Activated CD8-positive, alpha-beta T cell treated with anti-CD3 and anti-CD28 coated beads for 36 hours (primary cell): ENCODE results near the gene MMP13. TPM values are rescaled to one million over a fixed set of nuclear protein-coding genes. Genes with fewer than 3 reads are reported as not detected.

Experiments
- ATAC-seq: fragments of 200-7000 bp; cut with Tn5 transposase; one replicate; pipeline ENCODE4 v1.10.0; 2021; ENCODE audit warnings: mild to moderate bottlenecking, moderate library complexity
- CTCF ChIA-PET: fragments of 350-600 bp; sonication (Branson Sonifier 250); formaldehyde crosslinking; loops from one replicate; lab custom pipeline; 2021; ENCODE audit warnings: antibody characterized with exemption; lab: Charles Lee
- POLR2A ChIA-PET: fragments of 350-600 bp; sonication (Branson Sonifier 250); formaldehyde crosslinking; loops from one replicate; lab custom pipeline; 2021; ENCODE audit warnings: antibody characterized with exemption; lab: Charles Lee
- DNase-seq: peaks from one replicate; pipeline ENCODE4 v3.0.0-alpha.2; 2020
- H3K27ac Mint-ChIP-seq: one replicate; pipeline ENCODE4 v1.8.0; 2021; ENCODE audit warnings: mild to moderate bottlenecking, mixed read lengths
- H3K27me3 Mint-ChIP-seq: one replicate; pipeline ENCODE4 v1.8.0; 2021; ENCODE audit warnings: mixed read lengths
- H3K36me3 Mint-ChIP-seq: one replicate; pipeline ENCODE4 v1.8.0; 2021; ENCODE audit warnings: low read depth, mixed read lengths
- H3K4me1 Mint-ChIP-seq: one replicate; pipeline ENCODE4 v1.8.0; 2021; ENCODE audit warnings: low read depth, mixed read lengths
- H3K4me3 Mint-ChIP-seq: one replicate; pipeline ENCODE4 v1.8.0; 2021; ENCODE audit warnings: mild to moderate bottlenecking, moderate library complexity, mixed read lengths
- H3K9me3 Mint-ChIP-seq: one replicate; pipeline ENCODE4 v1.8.0; 2021; ENCODE audit warnings: mixed read lengths
- intact Hi-C: fragments of 100-400 bp; cut with micrococcal nuclease; formaldehyde crosslinking; loops from one replicate; pipeline ENCODE4 v1.10.0; 2022
- total RNA-seq, 2 experiments: library from RNA; stranded (reverse); gene quantifications; one replicate each; pipeline ENCODE4 v1.2.3, GENCODE V29; 2021
- TF ChIP-seq, protein P1 (sequence below): fragments of 200-600 bp; IDR thresholded peaks from one replicate; pipeline ENCODE4 v1.8.0; 2022; ENCODE audit warnings: antibody characterized with exemption, mild to moderate bottlenecking

Gene MMP13
- total RNA-seq, 2 experiments from 2014 or later = not detected

DNA sequence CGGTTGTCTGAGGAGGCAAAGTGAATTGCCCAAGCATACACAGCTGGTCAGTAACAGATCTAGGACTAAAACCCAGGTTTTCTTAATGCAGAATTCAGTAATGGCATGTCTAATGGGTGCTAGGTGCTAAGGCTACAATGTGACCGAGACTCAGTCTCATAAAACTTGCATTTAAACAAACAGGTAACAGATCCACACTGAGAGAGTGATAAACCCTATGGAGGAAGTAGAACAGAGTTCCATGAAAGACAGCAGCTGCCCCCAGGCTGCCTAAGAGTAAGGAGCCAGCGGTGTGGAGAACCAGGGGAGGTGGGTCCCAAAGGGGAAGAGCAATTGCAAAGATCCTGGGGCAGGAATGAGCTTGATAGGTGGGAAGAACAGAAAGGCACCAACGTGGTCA, 27.3 kb downstream of the MMP13 start:
- ChIA-PET POLR2A (no interaction called here), CTCF (interaction anchor here (1.5 kb wide), 2 partner anchors 13 to 195 kb away, joined by 3 to 7 read pairs; no protein-coding TSS in a partner anchor)
- intact Hi-C loops = no loop called here
- ATAC-seq = no peak
- H3K27me3 Mint-ChIP-seq = peaks cover 9% of the 10 kb centered on the region
- H3K36me3 Mint-ChIP-seq = no peaks in the 10 kb centered on the region
- H3K4me3 Mint-ChIP-seq = no peak overlapping the region
- TF ChIP-seq, protein P1, sequence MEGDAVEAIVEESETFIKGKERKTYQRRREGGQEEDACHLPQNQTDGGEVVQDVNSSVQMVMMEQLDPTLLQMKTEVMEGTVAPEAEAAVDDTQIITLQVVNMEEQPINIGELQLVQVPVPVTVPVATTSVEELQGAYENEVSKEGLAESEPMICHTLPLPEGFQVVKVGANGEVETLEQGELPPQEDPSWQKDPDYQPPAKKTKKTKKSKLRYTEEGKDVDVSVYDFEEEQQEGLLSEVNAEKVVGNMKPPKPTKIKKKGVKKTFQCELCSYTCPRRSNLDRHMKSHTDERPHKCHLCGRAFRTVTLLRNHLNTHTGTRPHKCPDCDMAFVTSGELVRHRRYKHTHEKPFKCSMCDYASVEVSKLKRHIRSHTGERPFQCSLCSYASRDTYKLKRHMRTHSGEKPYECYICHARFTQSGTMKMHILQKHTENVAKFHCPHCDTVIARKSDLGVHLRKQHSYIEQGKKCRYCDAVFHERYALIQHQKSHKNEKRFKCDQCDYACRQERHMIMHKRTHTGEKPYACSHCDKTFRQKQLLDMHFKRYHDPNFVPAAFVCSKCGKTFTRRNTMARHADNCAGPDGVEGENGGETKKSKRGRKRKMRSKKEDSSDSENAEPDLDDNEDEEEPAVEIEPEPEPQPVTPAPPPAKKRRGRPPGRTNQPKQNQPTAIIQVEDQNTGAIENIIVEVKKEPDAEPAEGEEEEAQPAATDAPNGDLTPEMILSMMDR = no peak
- H3K4me1 Mint-ChIP-seq = no peaks in the 10 kb centered on the region
- H3K9me3 Mint-ChIP-seq = no peaks in the 10 kb centered on the region
- no peak overlapping the region for H3K27ac Mint-ChIP-seq
- no peak for DNase-seq

DNA sequence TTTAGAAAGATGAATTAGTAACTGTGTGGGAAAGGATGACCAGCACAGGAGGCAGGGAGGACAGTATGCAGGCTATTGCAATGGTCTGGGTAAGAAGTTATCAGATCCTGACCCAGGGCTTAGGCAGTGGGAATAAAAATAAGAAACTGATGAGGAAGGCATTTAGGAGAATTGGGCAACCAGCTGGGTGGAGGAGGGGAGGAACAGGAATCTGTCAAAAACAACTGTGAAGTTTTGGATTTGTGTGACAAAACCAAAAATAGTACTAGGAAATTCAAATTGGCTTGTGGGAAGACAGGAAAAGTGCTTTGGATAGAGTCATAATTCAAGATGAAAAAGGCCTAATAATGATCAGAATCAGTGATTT, 27.9 kb downstream of the MMP13 start:
- CTCF ChIA-PET = interaction anchor here (1.5 to 2.4 kb wide), 3 partner anchors 14 to 194 kb away, joined by 3 to 10 read pairs (median 7); no protein-coding TSS in a partner anchor
- H3K27ac Mint-ChIP-seq = no peak overlapping the region

DNA sequence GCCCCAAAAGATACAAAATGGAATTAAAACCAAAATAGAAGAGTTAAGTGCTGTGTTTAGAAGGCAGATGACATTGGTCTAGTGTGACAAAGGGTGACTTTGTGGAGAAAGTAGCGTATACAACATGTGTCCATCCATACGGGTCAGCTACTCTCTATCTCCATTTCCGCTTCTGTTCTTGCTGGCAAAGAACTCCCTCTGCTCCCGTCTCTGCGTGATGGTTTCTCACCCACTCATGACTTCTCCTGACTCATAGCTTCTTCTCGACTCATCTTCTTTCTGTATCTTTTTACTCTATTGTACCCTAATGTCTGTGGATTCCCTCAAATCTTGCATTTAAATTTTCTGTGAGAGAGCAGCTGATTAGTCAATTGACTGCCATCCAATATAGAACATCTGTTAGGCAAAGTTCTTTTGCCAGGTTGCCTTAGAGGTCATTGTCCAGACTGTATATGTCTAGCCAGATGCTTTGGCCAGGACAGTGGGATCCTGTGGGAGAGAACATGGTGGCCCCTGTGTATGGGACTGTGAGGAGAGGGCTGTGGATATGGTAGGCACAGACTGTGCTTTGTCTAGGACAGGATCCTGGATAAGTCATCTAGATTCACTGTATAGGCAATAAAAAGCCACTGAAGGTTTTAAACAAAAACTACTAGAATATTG, 28.4 kb downstream of the MMP13 start:
- no peaks in the 10 kb centered on the region for H3K36me3 Mint-ChIP-seq
- intact Hi-C loops = no loop called here
- CTCF ChIA-PET = interaction anchor here (1.0 to 2.4 kb wide), 3 partner anchors 12 to 15 kb away, joined by 3 to 10 read pairs (median 3); no protein-coding TSS in a partner anchor
- TF ChIP-seq, protein P1 = no peak
- POLR2A ChIA-PET = no interaction called here
- H3K9me3 Mint-ChIP-seq = no peaks in the 10 kb centered on the region
- H3K4me1 Mint-ChIP-seq = no peaks in the 10 kb centered on the region
- no peak overlapping the region for H3K27ac Mint-ChIP-seq
- H3K4me3 Mint-ChIP-seq = no peak overlapping the region
- DNase-seq = no peak
- peaks cover 8% of the 10 kb centered on the region for H3K27me3 Mint-ChIP-seq
- no peak for ATAC-seq

More for the DNA sequence above, 27.9 kb downstream of the MMP13 start:
- intact Hi-C loops = no loop called here
- POLR2A ChIA-PET = no interaction called here
- no peaks in the 10 kb centered on the region for H3K4me1 Mint-ChIP-seq
- no peaks in the 10 kb centered on the region for H3K9me3 Mint-ChIP-seq
- no peak overlapping the region for H3K4me3 Mint-ChIP-seq
- TF ChIP-seq, protein P1 = no peak
- ATAC-seq (no peak), DNase-seq (no peak)
- no peaks in the 10 kb centered on the region for H3K36me3 Mint-ChIP-seq
- H3K27me3 Mint-ChIP-seq = peaks cover 7% of the 10 kb centered on the region

DNA sequence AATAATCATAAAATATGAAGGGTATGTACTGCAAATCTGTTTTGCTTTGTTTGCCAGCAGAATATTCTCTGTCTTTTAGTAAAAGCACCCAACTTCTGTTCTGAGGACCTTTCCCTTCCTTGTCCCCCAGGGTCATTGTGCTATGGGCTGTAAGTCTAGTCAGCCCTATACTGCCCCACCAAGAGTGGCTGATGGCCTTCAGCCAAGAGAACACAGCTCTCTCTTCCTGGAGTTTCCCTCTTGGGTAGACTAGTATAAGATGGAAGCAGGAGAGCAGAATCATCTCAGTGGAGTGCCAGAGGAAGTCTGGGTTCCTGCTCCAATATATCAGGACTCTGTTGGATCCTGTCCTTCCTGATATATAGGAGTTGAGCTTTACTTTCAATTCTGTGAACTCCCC, 29.0 kb downstream of the MMP13 start:
- POLR2A ChIA-PET = no interaction called here
- no peak overlapping the region for H3K27ac Mint-ChIP-seq
- H3K4me3 Mint-ChIP-seq = no peak overlapping the region
- peaks cover 8% of the 10 kb centered on the region for H3K27me3 Mint-ChIP-seq
- no peaks in the 10 kb centered on the region for H3K9me3 Mint-ChIP-seq
- no peaks in the 10 kb centered on the region for H3K36me3 Mint-ChIP-seq
- ATAC-seq (no peak), DNase-seq (no peak)
- intact Hi-C loops = no loop called here
- TF ChIP-seq, protein P1 = no peak
- CTCF ChIA-PET = interaction anchor here (1.0 to 2.4 kb wide), 3 partner anchors 12 to 15 kb away, joined by 3 to 10 read pairs (median 3); no protein-coding TSS in a partner anchor
- no peaks in the 10 kb centered on the region for H3K4me1 Mint-ChIP-seq

DNA sequence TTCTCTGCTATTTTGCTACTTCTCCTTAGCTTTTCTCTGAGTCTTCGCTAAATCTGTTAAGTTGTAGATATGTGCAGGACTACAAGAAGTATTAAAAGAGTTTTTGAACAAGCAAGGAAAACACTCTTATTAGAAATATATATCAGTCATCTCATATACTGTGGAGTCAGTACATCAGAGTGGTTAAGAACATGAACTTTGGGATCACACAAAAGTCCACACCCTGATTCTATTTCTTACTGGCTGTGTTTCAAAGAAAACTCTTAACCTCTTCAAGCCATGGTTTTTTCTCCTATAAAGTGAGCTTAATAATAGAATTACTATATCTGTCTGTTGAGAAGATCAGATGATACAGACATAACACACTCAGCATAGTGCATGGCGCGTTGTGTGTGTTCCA, 29.5 kb downstream of the MMP13 start:
- intact Hi-C loops = no loop called here
- no peak for DNase-seq
- POLR2A ChIA-PET = no interaction called here

More for the DNA sequence above, 29.5 kb downstream of the MMP13 start:
- TF ChIP-seq, protein P1 = no peak
- no peak overlapping the region for H3K27ac Mint-ChIP-seq
- ATAC-seq = no peak
- no peaks in the 10 kb centered on the region for H3K4me1 Mint-ChIP-seq
- no peaks in the 10 kb centered on the region for H3K9me3 Mint-ChIP-seq
- no peaks in the 10 kb centered on the region for H3K36me3 Mint-ChIP-seq
- peaks cover 9% of the 10 kb centered on the region for H3K27me3 Mint-ChIP-seq
- H3K4me3 Mint-ChIP-seq = no peak overlapping the region
- CTCF ChIA-PET = interaction anchor here (1.2 to 2.4 kb wide), 2 partner anchors 14 to 16 kb away, joined by 3 to 10 read pairs; no protein-coding TSS in a partner anchor
